MM.1S (cell line): ENCODE measurements around the gene TAAR2.
"Not testable (repeated sequence)": the region's sequence is repeated elsewhere in the genome, so short reads cannot be mapped to it uniquely, and the experiment has no call there.

Experiments
- DNase-seq: peaks from one replicate; pipeline ENCODE4 v3.0.0-alpha.2; 2015
- H2AFZ ChIP-seq: fragments of 300-600 bp; sonication (generic); 2 replicates; pipeline ENCODE4 v1.6.0; 2016; ENCODE audit warnings: antibody characterized with exemption, low read length
- H3F3A ChIP-seq: fragments of 300-600 bp; sonication (generic); 2 replicates; pipeline ENCODE4 v1.6.1; 2016; ENCODE audit warnings: mild to moderate bottlenecking, antibody characterized with exemption, low read length, moderate library complexity, mixed read lengths; ENCODE audit not compliant: insufficient read depth
- H3K27ac ChIP-seq: fragments of 300-600 bp; sonication (generic); 2 replicates; pipeline ENCODE4 v1.5.1; 2016; ENCODE audit warnings: mild to moderate bottlenecking, low read length
- H3K27me3 ChIP-seq: fragments of 300-600 bp; sonication (generic); replicated peaks from 2 replicates; pipeline ENCODE4 v1.6.0; 2016; ENCODE audit warnings: low read length; ENCODE audit not compliant: insufficient read depth
- H3K36me3 ChIP-seq: fragments of 300-600 bp; sonication (generic); replicated peaks from 2 replicates; pipeline ENCODE4 v1.6.1; 2016; ENCODE audit warnings: mild to moderate bottlenecking, low read length, mixed read lengths; ENCODE audit not compliant: insufficient read depth
- H3K4me1 ChIP-seq: fragments of 300-600 bp; sonication (generic); 2 replicates; pipeline ENCODE4 v1.6.1; 2016; ENCODE audit warnings: low read length, mixed read lengths
- H3K4me2 ChIP-seq: fragments of 300-600 bp; sonication (generic); 2 replicates; pipeline ENCODE4 v1.6.0; 2016; ENCODE audit warnings: low read depth, low read length
- H3K4me3 ChIP-seq: fragments of 300-600 bp; sonication (generic); 2 replicates; pipeline ENCODE4 v1.5.1; 2016; ENCODE audit warnings: low read length, mixed read lengths
- H3K79me2 ChIP-seq: fragments of 300-600 bp; sonication (generic); 2 replicates; pipeline ENCODE4 v1.6.1; 2016; ENCODE audit warnings: mixed run types, low read length, mixed read lengths
- H3K9ac ChIP-seq: fragments of 300-600 bp; sonication (generic); 2 replicates; pipeline ENCODE4 v1.6.1; 2016; ENCODE audit warnings: low read length, mixed read lengths
- H3K9me2 ChIP-seq: fragments of 300-600 bp; sonication (generic); replicated peaks from 2 replicates; pipeline ENCODE4 v1.6.1; 2016; ENCODE audit warnings: mild to moderate bottlenecking, low read length, mixed read lengths; ENCODE audit not compliant: insufficient read depth
- H3K9me3 ChIP-seq: fragments of 300-600 bp; sonication (generic); replicated peaks from 2 replicates; pipeline ENCODE4 v1.6.1; 2016; ENCODE audit warnings: mild to moderate bottlenecking, low read length, mixed read lengths; ENCODE audit not compliant: insufficient read depth
- H4K20me1 ChIP-seq: fragments of 300-600 bp; sonication (generic); 2 replicates; pipeline ENCODE4 v1.6.1; 2016; ENCODE audit warnings: mild to moderate bottlenecking, low read length, moderate library complexity, mixed read lengths; ENCODE audit not compliant: insufficient read depth
- CTCF ChIP-seq: fragments of 300-600 bp; sonication (generic); IDR thresholded peaks from 2 replicates; pipeline ENCODE4 v1.5.1; 2016; ENCODE audit warnings: antibody characterized with exemption, low read length, mixed read lengths
- EZH2 ChIP-seq: fragments of 300-600 bp; sonication (generic); optimal IDR thresholded peaks from 2 replicates; pipeline ENCODE3; 2017; ENCODE audit warnings: low read depth, mild to moderate bottlenecking, antibody characterized with exemption, low read length, mixed read lengths
- EZH2phosphoT487 ChIP-seq: fragments of 300-600 bp; sonication (generic); IDR thresholded peaks from 2 replicates; pipeline ENCODE4 v1.6.1; 2018; ENCODE audit warnings: antibody characterized with exemption, low read length

The TAAR2 gene

GRCh38 chr6:132650429-132650828 is 26.4 kb upstream of the TAAR2 start:
- Histone ChIP-seq H3K4me3 (no peak overlapping the region), H3K4me1 (no peaks in the 10 kb centered on the region), H2AFZ (no peak overlapping the region), H3K36me3 (no peaks in the 10 kb centered on the region), H3K9ac (no peak overlapping the region), H3K27ac (no peak overlapping the region), H3K27me3 (no peaks in the 10 kb centered on the region; the same call in 1 of the 2 replicates), H3K4me2 (no peak overlapping the region), H4K20me1 (no peaks in the 10 kb centered on the region), H3K9me3 (no peaks in the 10 kb centered on the region), H3F3A (no peaks in the 10 kb centered on the region), H3K79me2 (no peaks in the 10 kb centered on the region), H3K9me2 (no peaks in the 10 kb centered on the region)
- no peak for TF ChIP-seq EZH2phosphoT487
- no peak for TF ChIP-seq EZH2
- no peak for DNase-seq

GRCh38 chr6:132648828-132649227 is 24.8 kb upstream of the TAAR2 start:
- H3K79me2 ChIP-seq = no peaks in the 10 kb centered on the region
- H3K9ac ChIP-seq = no peak overlapping the region
- TF ChIP-seq CTCF (no peak), EZH2 (no peak), EZH2phosphoT487 (no peak)
- H3K4me1 ChIP-seq = no peaks in the 10 kb centered on the region
- no peak overlapping the region for H3K27ac ChIP-seq
- H3K9me3 ChIP-seq = no peaks in the 10 kb centered on the region
- no peaks in the 10 kb centered on the region for H3K9me2 ChIP-seq
- H3K4me3 ChIP-seq = no peak overlapping the region
- no peaks in the 10 kb centered on the region for H3K27me3 ChIP-seq
- no peaks in the 10 kb centered on the region for H4K20me1 ChIP-seq
- H2AFZ ChIP-seq = no peak overlapping the region
- H3F3A ChIP-seq = no peaks in the 10 kb centered on the region
- H3K36me3 ChIP-seq = no peaks in the 10 kb centered on the region
- DNase-seq = no peak
- no peak overlapping the region for H3K4me2 ChIP-seq

- Histone ChIP-seq H3K36me3 (no peaks in the 10 kb centered on the region), H3K9me3 (no peaks in the 10 kb centered on the region), H3K27ac (no peak overlapping the region), H2AFZ (no peak overlapping the region), H3K9ac (no peak overlapping the region), H4K20me1 (no peaks in the 10 kb centered on the region), H3K4me3 (no peak overlapping the region), H3K27me3 (no peaks in the 10 kb centered on the region), H3K4me1 (0 out of 2 replicates have a peak, but pooled peaks cover 4% of the 10 kb centered on the region), H3K4me2 (no peak overlapping the region), H3K9me2 (no peaks in the 10 kb centered on the region), H3K79me2 (no peaks in the 10 kb centered on the region), H3F3A (no peaks in the 10 kb centered on the region)
- no peak for DNase-seq
- TF ChIP-seq CTCF (no peak), EZH2 (no peak), EZH2phosphoT487 (no peak)
Measured at GRCh38 chr6:132648356-132648755, 24.3 kb upstream of the TAAR2 start.

GRCh38 chr6:132643547-132643946 is 19.5 kb upstream of the TAAR2 start:
- DNase-seq = no peak

GRCh38 chr6:132637135-132637534 is 13.1 kb upstream of the TAAR2 start:
- not testable (repeated sequence) for H3K27me3 ChIP-seq, H3K4me2 ChIP-seq, H3K4me3 ChIP-seq, H3K79me2 ChIP-seq, H3K9ac ChIP-seq, H3F3A ChIP-seq, H2AFZ ChIP-seq, DNase-seq, H3K27ac ChIP-seq, H3K9me2 ChIP-seq, H4K20me1 ChIP-seq, H3K36me3 ChIP-seq, H3K9me3 ChIP-seq, H3K4me1 ChIP-seq

More at GRCh38 chr6:132643547-132643946, 19.5 kb upstream of the TAAR2 start:
- Histone ChIP-seq H2AFZ (no peak overlapping the region), H3K79me2 (no peaks in the 10 kb centered on the region), H3K4me3 (no peak overlapping the region), H3K9ac (no peak overlapping the region), H3K27me3 (no peaks in the 10 kb centered on the region), H3K9me2 (no peaks in the 10 kb centered on the region), H3K36me3 (no peaks in the 10 kb centered on the region), H3F3A (no peaks in the 10 kb centered on the region), H3K9me3 (no peaks in the 10 kb centered on the region), H3K27ac (no peak overlapping the region), H4K20me1 (no peaks in the 10 kb centered on the region), H3K4me1 (peaks cover 15% of the 10 kb centered on the region; the same call in 1 of the 2 replicates), H3K4me2 (no peak overlapping the region)
- no peak for TF ChIP-seq EZH2phosphoT487
- no peak for TF ChIP-seq CTCF
- TF ChIP-seq EZH2 = no peak

GRCh38 chr6:132635906-132636305 is 11.8 kb upstream of the TAAR2 start:
- H4K20me1 ChIP-seq, H2AFZ ChIP-seq, H3K9ac ChIP-seq, H3K9me2 ChIP-seq, H3K4me1 ChIP-seq, H3F3A ChIP-seq, H3K9me3 ChIP-seq, H3K36me3 ChIP-seq, H3K4me3 ChIP-seq, H3K27ac ChIP-seq, H3K27me3 ChIP-seq, H3K4me2 ChIP-seq, DNase-seq, H3K79me2 ChIP-seq: not testable (repeated sequence)
